ENCODE measurements around the gene CABLES1.

CABLES1 gene

GRCh38 chr18:23143815-23144261 is 8.6 kb downstream of the CABLES1 start:
- TF ChIP-seq CTCF (conservative IDR thresholded peaks at IDR 0.05; ENCODE audit: low read depth, low read length): no peak
- DNase-seq (ENCODE audit: low read depth): no peak
- H3K4me3 ChIP-seq (ENCODE audit: low read depth, low read length): no peak overlapping the region

- no peak for TF ChIP-seq CTCF (conservative IDR thresholded peaks at IDR 0.05; ENCODE audit: low read depth, low read length)
- DNase-seq (ENCODE audit: low read depth): no peak
- no peak overlapping the region for H3K4me3 ChIP-seq (ENCODE audit: low read depth, low read length)
Measured at GRCh38 chr18:23144640-23145039, 9.4 kb downstream of the CABLES1 start.

- no peak for DNase-seq (ENCODE audit: low read depth)
- H3K4me3 ChIP-seq (ENCODE audit: low read depth, low read length): no peak overlapping the region
- TF ChIP-seq CTCF (conservative IDR thresholded peaks at IDR 0.05; ENCODE audit: low read depth, low read length): no peak
Measured at GRCh38 chr18:23145621-23146020, 10.3 kb downstream of the CABLES1 start.

- no peak for DNase-seq (ENCODE audit: low read depth)
- no peak for TF ChIP-seq CTCF (conservative IDR thresholded peaks at IDR 0.05; ENCODE audit: low read depth, low read length)
- H3K4me3 ChIP-seq (ENCODE audit: low read depth, low read length): no peak overlapping the region
Measured at GRCh38 chr18:23146861-23147469, 11.7 kb downstream of the CABLES1 start.

DNA sequence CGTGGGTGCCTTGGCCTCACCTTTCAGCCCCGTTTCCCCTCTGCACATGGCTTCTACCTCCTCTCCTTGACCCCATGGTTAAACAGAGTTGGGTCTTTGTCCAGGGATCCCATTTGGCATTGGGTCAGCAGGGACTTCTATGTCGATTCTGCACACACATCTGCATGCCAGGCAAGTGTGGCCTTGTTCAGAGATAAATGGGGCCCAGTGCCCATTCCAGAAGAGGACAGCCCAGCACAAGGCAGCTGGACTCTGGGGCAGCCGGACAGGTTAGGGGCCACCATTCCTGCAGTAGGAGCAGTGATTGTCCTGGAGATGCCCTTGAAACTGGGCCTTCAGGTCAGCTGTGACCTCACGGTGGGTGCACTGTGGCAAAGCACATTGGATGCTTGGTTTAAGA is 13.1 kb downstream of the CABLES1 start:
- no peak for TF ChIP-seq CTCF (conservative IDR thresholded peaks at IDR 0.05; ENCODE audit: low read depth, low read length)
- no peak overlapping the region for H3K4me3 ChIP-seq (ENCODE audit: low read depth, low read length)
- no peak for DNase-seq (ENCODE audit: low read depth)

DNA sequence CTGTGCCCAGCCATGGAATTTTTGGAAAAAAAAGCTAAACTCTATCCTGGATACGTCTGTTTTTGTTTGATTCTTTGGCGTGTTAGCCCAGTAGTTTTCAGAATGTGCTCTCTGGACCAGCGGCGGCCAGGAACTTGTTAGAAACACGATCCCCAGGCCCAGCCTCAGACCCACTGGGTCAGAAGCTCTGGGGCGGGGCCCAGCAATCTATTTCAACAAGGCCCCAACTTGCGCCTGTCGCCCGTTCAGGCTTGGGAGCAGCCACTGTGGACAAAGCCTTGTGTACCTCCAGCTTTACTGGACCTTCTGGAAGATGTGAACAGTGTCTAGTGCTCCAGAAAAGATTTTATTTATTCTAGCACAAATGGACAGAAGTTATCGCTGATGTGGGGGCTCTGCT is 14.3 kb downstream of the CABLES1 start:
- no peak overlapping the region for H3K4me3 ChIP-seq (ENCODE audit: low read depth, low read length)
- TF ChIP-seq CTCF (conservative IDR thresholded peaks at IDR 0.05; ENCODE audit: low read depth, low read length): no peak
- DNase-seq (ENCODE audit: low read depth): no peak

- no peak for TF ChIP-seq CTCF (conservative IDR thresholded peaks at IDR 0.05; ENCODE audit: low read depth, low read length)
- no peak for DNase-seq (ENCODE audit: low read depth)
- no peak overlapping the region for H3K4me3 ChIP-seq (ENCODE audit: low read depth, low read length)
Measured at GRCh38 chr18:23151414-23152099, 16.3 kb downstream of the CABLES1 start.
